GM15510 (cell line): ENCODE results near the gene VSNL1.

ENCODE experiments used
- POLR2A ChIP-seq: IDR thresholded peaks from 3 replicates; pipeline ENCODE4 v1.6.1; 2011; ENCODE audit warnings: borderline replicate concordance; ENCODE audit not compliant: insufficient read length; ENCODE audit errors: extremely low read depth

The VSNL1 gene

GRCh38 chr2:17660219-17660618 lies 119.7 kb downstream of the VSNL1 start:
- TF ChIP-seq POLR2A, result no peak

DNA sequence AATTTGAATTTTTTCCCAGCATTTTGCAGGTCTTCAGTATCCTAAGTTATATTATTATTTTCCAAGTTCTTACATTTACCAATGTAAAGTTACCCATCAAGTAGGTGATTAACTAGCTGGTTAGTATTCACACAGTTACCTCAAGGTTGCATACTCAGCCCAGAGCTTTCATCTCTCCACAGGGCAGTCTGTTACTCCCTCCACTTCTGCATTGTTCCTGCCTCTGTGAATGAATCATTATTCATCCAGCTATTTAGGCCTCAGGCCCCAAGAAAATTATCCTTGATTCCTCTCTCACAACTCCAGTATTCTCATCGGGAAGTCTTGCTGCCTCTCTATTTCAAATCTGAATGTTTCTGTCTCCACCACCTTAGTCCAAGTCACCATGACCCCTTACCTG lies 121.0 kb downstream of the VSNL1 start:
- TF ChIP-seq POLR2A, result no peak

- TF ChIP-seq POLR2A, result no peak
Observed at GRCh38 chr2:17662723-17663122, 122.2 kb downstream of the VSNL1 start.

DNA sequence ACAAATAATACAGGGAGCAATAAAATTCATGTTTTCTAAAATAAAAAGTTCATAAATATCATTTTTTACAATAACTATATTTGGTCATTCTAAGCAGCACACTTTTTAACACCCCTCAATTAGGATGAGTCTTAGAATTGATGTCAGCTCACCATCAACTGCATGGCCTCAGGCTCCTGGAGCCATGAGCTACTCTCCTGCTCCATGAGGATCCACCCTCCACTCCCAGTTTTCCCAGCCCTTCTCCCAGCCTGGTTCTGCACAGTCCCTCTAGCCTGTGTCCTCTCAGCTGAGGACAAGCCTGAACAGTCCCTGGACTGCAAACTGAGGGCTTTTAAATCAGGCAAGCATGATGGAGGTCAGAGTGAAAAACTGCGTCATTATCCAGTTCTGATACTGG lies 124.0 kb downstream of the VSNL1 start:
- no peak for TF ChIP-seq POLR2A

DNA sequence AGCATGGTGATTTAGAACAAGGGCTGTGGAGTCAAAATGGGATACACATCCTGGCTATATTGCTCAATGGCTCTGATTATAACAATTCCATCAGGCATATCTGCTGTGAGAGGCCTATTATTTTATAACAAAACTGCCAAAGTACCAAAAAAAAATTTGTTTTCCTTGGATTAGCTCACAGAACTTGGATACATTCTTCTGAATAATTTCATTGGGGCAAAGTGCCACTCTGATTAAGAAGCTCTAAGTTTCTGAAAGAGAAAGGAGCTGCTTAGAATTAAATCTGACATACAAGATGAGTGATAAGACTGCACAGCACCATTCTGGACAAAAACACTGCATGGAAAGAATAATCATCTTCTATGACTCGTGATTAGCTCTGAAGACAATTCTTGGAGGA lies 127.4 kb downstream of the VSNL1 start:
- no peak for TF ChIP-seq POLR2A

DNA sequence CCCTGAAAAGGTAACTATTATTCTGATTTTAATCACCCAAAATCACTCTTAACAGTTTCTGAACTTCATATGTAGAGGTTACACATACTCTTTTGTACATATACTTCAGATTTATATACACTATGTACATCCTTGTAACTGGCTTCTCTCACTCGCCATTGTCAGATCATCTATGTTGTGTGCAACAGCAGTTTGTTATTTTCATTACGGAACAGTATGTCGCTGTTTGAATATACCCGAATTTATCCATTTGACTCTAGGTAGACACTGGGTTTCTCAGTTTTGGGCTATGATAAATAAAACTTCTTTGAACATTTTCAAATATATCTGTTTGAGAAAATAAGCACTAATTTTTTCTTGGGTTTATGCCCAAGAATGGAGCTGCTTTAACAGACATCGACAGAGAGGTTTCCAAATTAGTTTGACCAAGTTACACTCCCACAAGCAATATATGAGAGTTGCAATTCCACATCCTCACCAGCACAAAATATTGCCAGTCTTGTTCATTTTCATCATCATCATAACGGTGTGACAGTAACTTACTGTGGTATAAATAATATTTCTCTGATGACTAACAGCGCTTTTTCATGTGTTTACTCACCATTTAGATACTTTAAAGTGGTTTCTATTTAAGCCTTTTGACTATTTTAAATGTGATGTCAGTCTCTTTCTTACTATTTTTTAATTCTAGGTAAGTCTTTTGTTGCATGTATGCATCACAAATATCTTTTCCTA lies 132.3 kb downstream of the VSNL1 start:
- no peak for TF ChIP-seq POLR2A

- TF ChIP-seq POLR2A, result no peak
Observed at GRCh38 chr2:17674817-17675216, 134.3 kb downstream of the VSNL1 start.

DNA sequence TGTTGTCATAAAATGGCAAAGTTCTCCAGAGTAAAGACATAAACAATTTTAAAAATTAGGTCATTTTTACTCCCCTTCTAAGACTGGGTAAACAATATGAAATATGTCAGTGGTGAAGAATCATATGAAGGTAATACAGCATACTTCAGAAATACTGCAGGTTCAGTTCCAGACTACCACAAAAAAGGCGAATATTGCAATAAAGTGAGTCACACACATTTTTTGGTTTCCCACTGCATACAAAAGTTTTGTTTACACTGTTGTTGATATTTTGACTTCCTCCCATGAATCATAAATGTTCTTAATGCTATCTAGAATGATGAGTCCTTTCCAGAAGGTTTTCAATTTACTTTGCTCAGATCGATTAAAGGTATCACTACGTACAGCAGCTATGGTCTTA lies 139.6 kb downstream of the VSNL1 start:
- no peak for TF ChIP-seq POLR2A

- no peak for TF ChIP-seq POLR2A
Observed at GRCh38 chr2:17682098-17682857, 141.8 kb downstream of the VSNL1 start.

- no peak for TF ChIP-seq POLR2A
Observed at GRCh38 chr2:17683981-17684380, 143.5 kb downstream of the VSNL1 start.

DNA sequence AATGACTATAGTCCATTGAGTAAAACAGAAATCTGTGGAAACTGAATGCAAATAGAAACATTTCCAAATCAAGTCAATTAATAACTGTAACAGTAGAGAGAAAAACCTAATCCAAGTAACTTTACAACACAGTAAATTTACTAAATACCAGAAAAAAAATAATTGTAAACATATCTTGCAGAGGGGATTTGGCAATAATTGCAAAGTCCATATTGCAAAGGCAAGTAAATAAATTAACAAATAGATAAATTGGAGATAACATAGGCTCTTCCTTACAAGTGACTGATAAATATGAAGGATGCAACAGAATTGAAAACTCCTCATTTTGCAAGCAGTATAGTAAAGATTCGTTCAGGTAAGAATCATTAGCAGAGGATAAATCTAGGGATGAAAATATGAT lies 148.1 kb downstream of the VSNL1 start:
- no peak for TF ChIP-seq POLR2A

DNA sequence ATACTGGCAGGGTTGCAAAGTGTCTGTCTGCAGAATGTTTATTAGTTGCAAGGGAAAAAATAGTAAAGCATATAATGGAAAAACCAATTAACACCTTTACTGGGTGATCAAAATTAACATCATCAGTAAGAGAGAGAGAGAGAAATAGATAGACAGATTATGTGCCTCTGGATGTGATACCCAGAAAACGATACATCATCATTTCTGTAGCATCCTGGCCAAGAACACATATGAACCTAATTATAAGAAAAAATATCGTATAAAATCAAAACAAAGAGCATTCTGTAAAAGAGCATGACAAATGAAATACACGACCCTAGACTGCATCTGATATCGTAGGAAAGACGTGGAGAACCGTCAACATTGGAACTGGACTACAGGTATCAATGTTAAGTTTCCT lies 148.5 kb downstream of the VSNL1 start:
- TF ChIP-seq POLR2A, result no peak

DNA sequence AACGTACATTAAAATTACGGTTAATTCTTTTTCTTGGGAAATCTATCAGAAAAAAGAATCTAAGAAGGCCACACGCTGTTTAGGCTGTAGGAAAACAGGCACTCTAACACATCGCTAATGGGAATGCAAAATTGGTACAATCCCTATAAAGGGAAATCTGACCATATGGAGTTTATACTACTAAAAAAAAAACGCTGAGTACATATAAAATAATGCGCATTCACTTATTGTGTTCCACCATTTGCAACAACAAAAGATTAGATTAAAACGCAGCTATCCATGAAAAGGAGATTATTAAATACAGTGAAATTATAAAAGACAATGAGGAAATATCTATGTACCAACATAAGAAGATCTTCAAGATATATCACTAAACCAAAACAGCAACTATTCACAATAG lies 150.3 kb downstream of the VSNL1 start:
- TF ChIP-seq POLR2A, result no peak
